Inferior parietal cortex (tissue), 1 donor: Measurements from ENCODE around the gene PRSS33.
A peak's percentile ranks its signal among the peaks of the same experiment; 100 is the strongest.

ENCODE experiments used
- DNase-seq: peaks from one replicate; pipeline ENCODE4 v3.0.0-alpha.2; 2016; ENCODE audit errors: extremely low spot score

The PRSS33 gene, protein sequence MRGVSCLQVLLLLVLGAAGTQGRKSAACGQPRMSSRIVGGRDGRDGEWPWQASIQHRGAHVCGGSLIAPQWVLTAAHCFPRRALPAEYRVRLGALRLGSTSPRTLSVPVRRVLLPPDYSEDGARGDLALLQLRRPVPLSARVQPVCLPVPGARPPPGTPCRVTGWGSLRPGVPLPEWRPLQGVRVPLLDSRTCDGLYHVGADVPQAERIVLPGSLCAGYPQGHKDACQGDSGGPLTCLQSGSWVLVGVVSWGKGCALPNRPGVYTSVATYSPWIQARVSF

DNA sequence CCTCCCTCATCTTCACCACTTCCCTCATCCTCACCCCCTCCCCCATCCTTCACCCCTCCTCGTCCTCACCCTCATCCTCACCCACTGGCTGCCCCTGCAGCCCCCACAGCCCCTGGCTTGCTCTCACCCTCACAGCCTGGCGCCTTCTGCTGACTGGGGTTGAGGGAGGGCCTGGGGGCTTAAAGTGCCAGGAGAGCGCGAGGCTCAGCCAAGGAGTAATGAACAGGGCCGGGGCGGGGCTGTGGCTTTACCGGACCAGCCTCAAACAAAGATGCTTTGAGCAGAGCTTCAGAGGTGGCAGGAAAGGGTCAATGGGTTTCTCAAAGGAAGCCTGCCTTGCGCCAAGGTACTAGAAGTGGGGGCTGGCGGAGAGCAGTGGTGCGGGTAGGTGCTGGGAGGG, at the start of gene PRSS33:
PRSS33 (minus strand) TSS at position 155 of the 400 bp plus-strand sequence. CDS start 1,013 bp downstream, outside the sequence.
- no peak for DNase-seq

DNA sequence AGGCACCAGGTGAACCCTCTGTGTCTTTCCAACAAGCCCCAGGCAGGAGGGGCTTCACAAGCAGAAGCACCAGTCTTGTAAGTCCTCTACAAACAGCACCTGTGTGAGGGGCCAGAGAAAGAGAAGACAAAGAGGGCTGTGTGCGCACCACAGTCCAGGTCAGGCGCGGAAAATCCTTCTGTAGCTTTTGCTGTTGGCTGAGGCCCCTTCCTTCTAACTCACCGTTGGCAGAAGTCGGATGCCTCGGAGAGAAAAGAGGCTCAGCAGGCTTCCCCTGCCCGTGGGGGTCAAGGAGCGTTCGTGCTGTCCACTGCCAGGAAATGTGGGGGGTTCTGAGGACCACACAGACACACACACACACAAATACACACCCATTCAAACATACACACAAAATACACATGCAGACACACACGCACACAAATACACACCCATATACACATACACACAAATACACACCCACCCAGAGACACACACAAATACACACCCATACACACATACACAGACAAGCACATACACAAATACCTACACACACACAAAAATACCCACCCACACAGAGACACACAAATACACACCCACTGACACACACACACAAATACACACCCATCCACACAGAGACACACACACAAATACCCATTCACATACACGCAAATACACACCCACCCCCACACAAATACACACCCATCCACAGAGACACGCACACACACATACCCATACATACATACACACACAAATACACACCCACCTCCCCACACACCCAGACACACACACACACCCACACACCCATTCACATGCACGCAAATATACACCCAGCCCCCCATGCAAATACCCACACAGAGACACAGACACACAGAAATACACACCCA, 49.5 kb upstream of the PRSS33 start:
- no peak for DNase-seq

DNA sequence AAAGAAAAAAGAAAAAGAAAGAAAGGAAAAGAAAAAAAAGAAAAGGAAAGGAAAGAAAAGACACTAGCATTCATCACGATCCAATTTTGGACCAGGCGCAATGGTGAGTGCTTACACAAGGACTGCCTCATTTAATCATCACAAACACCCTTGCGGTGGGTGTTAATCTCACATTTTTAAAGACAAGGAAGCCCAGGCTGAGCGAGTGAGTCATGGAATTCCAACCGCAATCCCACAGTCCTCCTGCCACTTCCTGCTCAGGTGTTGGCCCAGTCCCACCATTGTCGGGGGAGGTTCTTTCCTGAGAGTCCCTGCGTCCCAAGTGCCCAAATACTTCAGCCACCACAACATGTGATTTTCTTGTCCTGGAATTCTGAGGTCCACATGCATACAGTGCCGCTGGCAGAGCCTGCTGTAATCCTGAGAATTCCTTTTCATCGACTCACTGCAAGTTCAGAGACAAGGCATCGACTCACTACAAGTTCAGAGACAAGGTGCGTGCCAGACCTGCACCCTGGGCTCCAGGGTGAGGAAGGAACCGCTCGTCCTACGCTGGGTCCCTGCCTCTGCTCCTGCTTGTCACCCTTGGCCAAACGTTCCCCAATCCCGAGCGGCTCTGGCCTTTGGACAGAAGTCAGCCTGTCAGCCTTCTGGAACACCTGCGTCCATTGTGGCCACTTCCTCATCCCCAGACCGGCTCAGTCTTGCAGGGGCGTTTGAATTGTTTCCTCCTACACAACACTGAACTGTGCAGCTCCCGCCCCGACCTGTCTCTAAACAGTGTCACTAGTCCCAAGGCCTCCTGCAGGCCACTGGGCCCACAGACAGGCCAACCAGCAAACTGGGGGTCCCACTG, 48.5 kb upstream of the PRSS33 start:
- peak; percentile 35 for DNase-seq

DNA sequence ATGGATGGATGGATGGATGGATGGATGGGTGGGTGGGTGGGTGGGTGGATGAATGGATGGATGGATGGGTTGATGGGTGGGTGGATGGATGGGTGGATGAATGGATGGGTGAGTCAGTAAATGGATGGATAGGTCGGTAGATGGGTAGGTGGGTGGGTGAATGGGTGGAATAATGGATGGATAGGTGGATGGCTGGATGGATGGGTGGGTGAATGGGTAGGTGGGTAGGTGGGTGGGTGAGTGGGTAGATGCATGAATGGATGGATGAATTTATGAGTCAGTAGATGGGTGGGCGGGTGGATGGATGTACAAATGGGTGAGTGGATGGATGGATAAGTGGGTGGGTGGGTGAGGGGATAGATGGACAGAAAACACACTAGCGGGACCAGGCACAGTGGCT, 47.6 kb upstream of the PRSS33 start:
- no peak for DNase-seq

DNA sequence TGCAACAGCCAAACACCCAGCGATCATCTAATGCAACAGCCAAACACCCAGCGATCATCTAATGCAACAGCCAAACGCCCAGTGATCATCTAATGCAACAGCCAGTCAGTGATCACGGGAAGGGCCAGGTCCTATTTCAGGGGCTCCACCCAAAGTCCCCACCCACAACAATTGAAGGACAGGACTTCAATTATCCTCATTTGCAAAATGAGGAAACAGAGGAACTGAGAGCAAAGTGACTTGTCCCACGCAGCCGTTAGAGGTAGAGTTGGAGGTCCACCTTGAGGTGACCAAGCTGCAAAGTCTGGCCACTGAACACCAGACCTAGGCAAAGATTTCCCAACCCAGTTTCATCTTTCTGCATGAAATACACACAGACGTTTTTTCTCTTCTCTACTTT, 46.4 kb upstream of the PRSS33 start:
- DNase-seq: no peak

DNA sequence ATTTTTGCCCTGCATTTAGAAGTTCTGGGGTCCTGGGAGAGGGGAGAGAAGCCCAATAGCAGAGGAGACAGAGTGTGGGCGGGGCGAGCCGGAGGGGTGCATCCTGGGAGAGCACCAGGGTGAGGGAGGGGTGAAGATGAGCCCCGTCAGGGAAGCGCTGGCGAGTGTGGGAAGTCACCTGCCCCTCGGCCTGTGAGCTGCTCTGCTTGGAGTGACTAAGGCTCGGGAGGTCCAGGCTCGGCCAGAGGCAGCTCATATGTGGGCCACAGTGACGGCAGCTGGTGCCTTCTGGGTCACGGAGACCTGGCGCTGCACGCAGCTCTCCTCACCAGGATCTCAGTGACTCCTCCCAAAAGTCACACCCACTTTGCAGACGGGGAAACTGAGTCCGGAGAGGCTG, 43.8 kb upstream of the PRSS33 start:
- no peak for DNase-seq

DNA sequence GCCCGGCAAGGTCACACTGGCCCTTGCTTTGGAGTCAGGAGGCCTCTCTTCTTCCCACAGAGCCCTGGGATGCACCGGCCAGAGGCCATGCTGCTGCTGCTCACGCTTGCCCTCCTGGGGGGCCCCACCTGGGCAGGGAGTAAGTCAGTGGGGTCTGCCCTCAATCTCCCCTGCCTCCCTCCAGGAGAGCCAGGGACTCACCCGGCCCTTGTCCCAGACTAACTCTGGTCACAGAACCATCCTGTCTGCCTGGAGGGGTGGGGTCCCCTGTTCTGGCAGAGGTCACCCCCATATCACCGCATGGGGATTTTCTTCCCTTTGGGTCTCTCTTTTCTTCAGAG, 43.0 kb upstream of the PRSS33 start:
- no peak for DNase-seq

DNA sequence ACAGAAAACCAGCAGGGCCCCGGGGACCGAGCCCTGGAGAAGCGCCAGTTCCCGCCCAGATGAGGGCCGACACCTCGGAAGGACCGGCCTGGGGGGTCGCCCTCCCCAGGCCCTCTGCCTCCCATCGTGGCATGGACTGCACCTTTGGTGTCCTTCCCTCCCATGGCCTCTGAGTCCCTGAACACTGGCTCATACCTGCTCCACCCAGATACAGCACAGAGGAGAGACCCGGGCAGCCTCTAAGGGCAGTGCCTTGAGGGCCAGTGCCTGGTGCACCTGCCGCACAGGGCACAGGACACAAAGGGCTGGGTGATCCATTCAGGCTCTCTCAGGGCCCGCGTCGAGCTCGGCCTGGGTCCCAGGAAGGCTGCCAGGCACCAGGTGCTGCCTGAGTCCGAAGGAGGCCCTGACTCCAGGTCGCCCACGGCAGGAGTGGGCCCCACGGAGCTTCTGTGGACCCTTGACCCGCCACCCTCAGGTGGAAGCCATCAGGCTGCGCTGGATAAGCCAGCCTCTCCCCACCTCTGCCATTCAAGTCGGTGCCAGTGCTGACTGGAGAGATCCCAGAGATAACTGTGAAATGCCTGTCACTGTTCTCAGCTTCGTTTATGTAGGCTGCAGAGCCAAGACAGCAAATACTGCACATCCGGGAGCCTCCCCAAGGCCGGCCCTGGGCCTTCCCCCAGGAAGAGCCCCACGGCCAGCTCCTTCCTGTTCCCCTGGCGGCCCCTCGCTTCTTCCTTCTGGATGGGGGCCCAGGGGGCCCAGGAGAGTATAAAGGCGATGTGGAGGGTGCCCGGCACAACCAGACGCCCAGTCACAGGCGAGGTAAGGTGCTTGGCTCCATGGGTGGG, 42.4 kb upstream of the PRSS33 start, which contains the start of gene ZG16B:
ZG16B (plus strand) TSS at position 803 of the 854 bp plus-strand sequence. CDS start 139 bp downstream, outside the sequence.
- DNase-seq: no peak

DNA sequence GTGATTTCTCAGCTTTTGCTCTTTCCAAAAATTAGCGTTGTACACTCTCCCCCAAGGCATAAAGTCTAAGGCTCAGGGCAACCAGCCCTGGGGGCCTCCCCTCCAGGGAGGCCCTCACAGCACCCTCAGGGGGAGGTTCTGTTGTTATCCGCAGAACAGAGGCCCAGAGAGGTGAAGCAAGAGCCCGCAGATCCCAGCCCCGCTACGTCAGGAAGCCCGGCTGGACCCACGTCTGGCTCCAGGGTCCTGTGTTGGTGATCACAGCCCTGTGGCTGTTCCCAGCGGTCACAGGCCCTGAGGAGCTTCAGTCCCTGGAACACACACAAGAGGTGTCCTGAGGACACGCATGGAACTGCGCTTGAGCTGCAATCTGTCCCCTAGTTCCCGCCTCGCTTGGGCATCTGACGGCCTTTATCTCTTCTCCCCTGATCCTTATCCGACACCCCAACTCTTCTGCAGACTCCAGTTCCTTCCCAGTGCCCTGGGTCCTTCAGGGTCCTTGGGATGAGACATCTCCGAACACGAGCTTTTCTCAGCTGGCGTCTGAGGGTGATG, 41.6 kb upstream of the PRSS33 start:
- DNase-seq: no peak

DNA sequence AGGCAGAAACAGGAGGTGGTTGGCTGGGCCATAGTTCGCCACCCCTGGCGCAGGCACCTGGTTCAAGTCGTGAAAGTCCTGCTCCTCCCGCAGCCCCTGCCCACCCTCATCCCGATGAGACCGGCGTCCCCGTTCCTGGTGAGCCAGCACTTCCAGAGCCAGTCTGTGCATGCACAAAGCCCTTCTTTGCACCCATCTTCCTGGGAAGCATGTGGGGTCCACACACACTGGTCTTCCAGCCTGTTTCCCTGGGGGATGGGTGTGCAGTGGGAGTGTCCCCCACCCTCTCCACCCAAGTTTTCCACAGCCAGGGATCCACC, 41.1 kb upstream of the PRSS33 start:
- no peak for DNase-seq

DNA sequence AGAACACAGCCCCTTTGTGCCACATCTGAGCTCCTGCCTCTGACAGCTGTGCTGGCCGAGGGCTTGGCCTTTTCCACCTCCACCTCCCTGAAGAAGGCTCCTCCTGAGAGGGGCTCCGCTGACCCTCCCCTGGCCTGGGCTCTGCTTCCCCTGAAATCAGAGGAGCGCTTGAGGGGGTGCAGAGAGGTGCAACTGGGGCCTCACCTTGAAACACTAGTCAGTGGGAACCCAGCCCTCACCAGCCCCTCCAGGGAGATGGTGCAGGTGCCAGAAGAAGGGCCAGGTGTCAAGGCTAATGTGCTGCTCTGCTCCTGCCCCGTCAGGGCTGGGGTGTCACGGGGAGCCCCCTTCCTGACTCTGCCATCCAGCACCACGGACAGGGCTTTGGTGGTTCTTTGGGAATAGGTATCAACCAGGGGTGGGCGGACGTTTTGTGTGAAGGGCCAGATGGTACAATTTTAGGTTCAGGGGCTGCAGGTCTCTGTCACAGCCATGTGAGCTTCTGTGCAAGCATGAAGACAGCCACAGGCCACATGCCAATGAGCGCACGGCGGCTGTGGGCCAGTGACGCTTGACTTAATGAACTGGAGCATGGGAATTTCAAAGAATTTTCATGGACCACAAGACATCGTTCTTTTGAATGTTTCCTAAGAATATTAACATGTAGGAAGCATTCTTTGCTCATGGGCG, 40.6 kb upstream of the PRSS33 start:
- DNase-seq: no peak

DNA sequence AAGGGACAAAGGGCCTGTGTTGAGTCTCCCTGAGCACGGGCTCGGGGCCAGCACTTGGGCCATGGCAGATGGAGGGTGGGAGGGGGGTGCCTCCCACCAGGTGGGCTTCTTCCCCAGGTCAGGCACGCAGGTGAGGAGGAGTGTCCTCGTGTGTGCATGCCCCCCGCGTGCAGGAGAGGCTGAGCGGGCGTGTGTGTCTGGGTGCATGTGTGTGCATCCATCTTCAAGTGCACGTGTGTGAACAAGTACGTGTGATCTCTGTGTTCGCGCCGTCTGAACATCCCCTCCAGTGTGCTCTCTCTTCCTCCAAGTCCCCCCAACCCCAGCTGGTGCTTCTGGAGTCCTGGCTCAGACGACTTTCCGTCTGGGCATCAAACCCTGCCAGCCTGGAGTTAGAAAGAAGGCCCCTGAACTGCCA, 40.0 kb upstream of the PRSS33 start:
- DNase-seq: no peak

DNA sequence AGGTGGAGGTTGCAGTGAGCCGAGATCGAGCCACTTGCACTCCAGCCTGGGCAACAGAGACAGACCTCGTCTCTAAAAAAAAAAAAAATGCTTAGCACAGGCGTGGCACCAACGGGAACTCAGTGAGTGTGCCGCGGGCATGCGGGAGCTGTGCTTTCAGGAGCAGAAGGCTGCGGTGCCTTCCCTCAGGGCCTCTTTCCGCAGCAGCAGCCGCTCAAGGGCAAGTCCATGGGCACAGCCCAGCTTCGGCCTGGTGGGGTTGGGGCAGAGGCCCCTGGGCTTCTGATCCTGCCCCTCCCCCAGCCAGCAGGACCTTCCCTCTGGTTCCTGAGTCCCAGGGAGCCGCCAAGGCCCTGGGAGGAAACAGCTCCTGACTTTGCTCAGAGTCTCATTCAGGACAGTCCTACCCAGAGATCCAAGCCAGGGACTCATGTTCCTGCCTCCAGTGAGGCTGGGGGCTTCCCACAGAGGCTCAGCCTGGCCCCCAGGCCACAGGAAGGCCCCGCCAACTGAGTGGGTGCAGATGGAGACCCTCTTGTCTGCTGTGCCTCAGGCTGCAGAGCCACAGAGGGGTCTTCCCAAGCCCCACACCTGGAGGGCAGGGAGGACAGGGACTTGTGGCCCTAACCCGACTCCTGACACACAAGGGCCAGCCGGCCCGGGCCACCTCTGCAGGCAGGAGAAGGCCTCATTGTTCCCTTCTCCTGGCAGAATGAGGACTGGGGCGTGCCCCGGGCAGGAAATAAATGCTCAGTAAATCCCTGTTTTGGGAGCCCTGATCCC, 39.4 kb upstream of the PRSS33 start:
- DNase-seq: no peak

DNA sequence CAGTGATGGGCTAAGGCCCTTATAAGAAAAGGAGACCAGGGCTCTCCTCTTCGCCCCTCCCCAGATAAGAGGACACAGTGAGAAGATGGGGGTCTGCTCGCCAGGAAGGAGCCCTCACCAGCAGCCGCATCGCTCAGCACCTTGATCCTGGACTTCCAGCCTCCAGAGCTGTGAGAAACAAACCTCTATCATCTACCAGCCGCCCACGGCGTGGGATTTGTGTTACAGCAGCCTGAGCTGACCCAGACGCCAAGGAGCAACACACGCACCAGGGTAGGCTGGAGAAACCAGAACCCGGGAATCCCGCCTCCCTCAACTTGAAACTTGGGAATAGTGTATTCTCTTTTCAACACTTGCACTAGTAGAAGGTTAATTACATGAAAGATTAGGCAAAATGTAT, 38.5 kb upstream of the PRSS33 start:
- no peak for DNase-seq

DNA sequence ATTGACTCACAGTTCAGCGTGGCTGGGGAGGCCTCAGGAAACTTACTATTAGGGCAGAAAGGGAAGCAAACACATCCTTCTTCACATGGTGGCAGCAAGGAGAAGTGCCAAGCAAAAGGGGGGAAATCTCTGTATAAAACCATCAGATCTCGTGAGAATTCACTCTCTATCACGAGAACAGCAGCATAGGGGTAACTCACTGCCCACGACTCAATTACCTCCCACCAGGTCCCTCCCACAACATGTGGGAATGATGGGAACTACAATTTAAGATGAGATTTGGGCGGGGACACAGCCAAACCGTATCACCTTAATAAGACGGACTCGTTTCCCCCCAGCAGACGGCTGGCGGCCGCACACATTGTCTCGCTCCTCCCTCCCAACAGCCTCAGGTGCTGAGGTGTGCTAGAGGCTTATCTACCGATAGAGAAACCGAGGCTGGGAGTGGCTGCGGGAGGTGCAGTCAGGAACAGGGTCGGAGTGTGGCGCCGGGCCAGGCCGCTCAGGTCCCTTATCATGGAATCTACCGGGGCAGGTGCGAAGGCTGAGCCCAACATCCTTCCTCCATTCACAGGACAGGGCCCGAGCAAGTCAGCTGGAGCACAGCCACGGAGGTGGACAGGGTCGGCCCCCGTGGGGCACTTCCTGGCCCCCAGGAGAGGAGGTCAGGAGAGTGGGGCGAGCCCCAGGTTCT, 37.8 kb upstream of the PRSS33 start:
- DNase-seq: no peak

DNA sequence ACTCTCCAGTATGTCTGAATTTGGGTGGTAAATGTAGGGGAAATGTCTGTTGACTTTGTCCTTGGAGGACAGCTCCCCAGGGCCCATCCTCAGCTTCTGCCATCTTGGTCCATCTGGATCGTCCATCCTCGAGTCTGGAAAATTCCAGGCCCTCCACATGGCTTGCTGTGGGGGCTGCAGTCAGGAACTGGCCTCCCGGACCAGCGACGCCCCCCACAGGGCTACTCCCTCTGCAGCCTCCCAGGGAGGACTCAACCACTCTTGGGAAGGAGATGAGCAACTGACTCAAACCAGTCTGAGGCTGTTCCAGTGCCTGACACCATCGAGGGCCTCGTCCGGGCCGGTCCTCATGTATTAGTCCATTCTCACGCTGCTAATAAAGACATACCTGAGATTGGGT, 37.3 kb upstream of the PRSS33 start:
- DNase-seq: no peak

DNA sequence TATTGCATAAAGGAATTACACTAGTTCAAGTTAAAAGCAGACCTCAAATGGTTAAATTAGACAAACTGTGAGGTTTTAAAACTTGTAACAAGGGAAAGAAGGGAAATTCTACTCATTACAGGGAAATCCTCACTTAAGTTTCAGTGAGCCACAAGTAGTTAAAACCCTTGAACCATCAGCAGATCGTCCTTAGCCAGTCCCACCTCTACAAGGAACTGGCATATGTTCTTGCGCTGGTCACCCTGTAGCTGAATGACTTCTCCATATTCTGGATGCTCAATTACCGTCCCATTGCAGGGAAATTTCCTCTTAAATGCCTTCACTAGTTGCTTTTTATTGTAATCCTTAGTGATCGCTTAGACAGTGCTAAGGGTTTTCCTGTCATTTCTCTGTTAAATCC, 35.1 kb upstream of the PRSS33 start:
- no peak for DNase-seq

DNA sequence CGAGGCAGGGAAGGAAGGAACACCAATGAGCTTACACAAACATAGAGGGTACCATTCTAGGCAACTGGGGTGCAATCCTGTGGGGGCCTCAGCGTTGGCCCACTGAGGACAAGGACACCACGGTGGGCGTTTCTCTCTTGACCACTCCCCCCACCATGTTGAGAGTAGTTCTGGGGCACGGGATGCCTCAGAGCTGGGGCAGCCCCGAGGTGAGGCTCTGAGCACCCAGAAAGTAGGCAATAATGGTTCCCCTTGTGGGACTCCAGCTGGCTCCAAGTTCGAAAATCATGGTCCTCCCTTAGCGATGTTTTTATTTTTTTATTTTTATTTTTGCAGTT, 34.8 kb upstream of the PRSS33 start:
- DNase-seq: no peak

DNA sequence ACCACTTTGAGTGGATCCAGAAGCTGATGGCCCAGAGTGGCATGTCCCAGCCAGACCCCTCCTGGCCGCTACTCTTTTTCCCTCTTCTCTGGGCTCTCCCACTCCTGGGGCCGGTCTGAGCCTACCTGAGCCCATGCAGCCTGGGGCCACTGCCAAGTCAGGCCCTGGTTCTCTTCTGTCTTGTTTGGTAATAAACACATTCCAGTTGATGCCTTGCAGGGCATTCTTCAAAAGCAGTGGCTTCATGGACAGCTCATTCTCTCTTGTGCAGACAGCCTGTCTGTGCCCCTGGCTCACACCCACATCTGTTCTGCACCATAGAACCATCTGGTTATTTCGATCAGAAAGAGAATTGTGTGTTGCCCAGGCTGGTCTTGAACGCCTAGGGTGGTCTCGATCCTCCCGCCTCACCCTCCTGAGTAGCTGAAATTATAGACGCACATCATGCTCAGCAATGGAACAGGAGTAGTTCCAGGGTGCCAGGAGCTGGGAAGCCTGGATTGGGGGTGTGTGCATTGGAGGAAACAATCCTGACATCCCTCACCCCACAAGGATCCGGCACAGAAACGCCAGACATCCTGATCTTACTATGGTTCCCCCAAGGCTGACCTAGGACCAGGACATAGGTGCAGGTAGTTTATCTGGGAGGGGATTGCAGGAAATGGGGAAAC, 34.3 kb upstream of the PRSS33 start:
- DNase-seq: no peak
